ENCODE measurements around the gene AGPAT2.

- TF ChIP-seq, protein P1, sequence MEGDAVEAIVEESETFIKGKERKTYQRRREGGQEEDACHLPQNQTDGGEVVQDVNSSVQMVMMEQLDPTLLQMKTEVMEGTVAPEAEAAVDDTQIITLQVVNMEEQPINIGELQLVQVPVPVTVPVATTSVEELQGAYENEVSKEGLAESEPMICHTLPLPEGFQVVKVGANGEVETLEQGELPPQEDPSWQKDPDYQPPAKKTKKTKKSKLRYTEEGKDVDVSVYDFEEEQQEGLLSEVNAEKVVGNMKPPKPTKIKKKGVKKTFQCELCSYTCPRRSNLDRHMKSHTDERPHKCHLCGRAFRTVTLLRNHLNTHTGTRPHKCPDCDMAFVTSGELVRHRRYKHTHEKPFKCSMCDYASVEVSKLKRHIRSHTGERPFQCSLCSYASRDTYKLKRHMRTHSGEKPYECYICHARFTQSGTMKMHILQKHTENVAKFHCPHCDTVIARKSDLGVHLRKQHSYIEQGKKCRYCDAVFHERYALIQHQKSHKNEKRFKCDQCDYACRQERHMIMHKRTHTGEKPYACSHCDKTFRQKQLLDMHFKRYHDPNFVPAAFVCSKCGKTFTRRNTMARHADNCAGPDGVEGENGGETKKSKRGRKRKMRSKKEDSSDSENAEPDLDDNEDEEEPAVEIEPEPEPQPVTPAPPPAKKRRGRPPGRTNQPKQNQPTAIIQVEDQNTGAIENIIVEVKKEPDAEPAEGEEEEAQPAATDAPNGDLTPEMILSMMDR (IDR thresholded peaks at IDR 0.05 in 4 of 5, conservative IDR thresholded peaks at IDR 0.05 in 1 of 5) = no peak
- TF ChIP-seq POLR2A (IDR thresholded peaks at IDR 0.05) = no peak
Measured at GRCh38 chr9:136640171-136641111, 46.8 kb downstream of the AGPAT2 start.
